ENCODE results near the gene TMEM272.

DNA sequence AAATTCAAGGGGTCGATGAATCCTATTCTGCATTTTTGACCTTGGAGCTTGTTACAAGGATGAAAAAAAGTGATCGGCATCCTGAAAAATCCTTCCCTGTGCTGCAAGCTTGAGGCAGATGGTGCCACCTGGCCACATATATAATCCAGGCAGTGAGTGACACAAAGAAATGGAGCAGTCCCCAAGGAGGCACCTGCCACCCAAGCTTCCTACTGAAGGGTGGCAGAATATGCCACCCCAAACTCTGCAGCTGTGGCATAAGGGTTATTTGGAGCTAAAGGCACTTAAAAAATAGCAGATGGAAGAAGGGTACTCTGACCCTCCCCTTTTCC, 15.4 kb downstream of the TMEM272 start:
- TF ChIP-seq EZH2 (IDR thresholded peaks at IDR 0.05) = no peak
- TF ChIP-seq POLR2AphosphoS5 (IDR thresholded peaks at IDR 0.05; ENCODE audit: borderline replicate concordance, low read depth, low read length) = no peak
- no peak for TF ChIP-seq FOXP2 (optimal IDR thresholded peaks at IDR 0.05; ENCODE audit: control extremely low read depth, extremely low read length, insufficient read depth)

Measured in SK-N-MC (cell line).